Measurements from ENCODE around the gene SAGE1. TPM values are rescaled to one million over a fixed set of nuclear protein-coding genes. Genes with fewer than 3 reads are reported as not detected.
A peak's percentile ranks its signal among the peaks of the same experiment; 100 is the strongest.
"Not testable (repeated sequence)": the region's sequence is repeated elsewhere in the genome, so short reads cannot be mapped to it uniquely, and the experiment has no call there.

SAGE1 gene, protein sequence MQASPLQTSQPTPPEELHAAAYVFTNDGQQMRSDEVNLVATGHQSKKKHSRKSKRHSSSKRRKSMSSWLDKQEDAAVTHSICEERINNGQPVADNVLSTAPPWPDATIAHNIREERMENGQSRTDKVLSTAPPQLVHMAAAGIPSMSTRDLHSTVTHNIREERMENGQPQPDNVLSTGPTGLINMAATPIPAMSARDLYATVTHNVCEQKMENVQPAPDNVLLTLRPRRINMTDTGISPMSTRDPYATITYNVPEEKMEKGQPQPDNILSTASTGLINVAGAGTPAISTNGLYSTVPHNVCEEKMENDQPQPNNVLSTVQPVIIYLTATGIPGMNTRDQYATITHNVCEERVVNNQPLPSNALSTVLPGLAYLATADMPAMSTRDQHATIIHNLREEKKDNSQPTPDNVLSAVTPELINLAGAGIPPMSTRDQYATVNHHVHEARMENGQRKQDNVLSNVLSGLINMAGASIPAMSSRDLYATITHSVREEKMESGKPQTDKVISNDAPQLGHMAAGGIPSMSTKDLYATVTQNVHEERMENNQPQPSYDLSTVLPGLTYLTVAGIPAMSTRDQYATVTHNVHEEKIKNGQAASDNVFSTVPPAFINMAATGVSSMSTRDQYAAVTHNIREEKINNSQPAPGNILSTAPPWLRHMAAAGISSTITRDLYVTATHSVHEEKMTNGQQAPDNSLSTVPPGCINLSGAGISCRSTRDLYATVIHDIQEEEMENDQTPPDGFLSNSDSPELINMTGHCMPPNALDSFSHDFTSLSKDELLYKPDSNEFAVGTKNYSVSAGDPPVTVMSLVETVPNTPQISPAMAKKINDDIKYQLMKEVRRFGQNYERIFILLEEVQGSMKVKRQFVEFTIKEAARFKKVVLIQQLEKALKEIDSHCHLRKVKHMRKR
- not detected for total RNA-seq (ENCODE audit: unreplicated experiment)
- long read RNA-seq = 0 reads

DNA sequence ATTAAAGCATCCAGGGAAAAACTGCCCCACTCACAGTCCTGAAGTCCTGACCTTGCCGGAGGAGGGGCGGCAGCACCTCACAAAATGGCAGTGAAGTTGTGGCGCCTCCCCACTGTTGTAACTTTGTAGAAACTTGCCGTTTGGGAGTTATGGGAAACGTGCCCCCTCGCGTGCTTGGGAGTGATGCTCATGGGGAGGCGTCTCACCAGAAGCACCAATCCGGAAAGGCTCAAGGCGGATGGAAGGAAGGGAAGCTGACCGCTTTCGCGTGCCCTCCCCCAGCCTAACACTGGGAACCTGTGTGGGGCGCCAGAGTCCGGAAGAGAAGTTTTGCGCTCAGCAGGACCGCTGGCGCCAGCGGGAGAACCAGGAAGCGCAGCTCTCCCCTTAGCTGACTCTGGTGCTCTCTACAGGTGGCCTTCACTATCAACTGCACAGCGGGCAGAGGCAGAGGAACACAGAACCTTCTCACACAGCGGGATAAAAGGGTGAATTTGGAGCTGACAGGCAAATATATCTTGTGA, at the start of gene SAGE1, which contains the start of gene CT45A10:
Gene SAGE1 (plus strand): TSS at position 423 of the 524 bp plus-strand sequence. CDS start 2,527 bp downstream, outside the sequence.
Gene CT45A10 (minus strand): TSS at position 151 of the 524 bp plus-strand sequence. CDS start 8,100 bp downstream, outside the sequence.
- Mint-ChIP-seq H3K36me3 (ENCODE audit: unreplicated experiment) (no peaks in the 10 kb centered on the region), H3K27me3 (ENCODE audit: unreplicated experiment) (peaks cover 1% of the 10 kb centered on the region), H3K4me1 (ENCODE audit: low read depth, unreplicated experiment) (no peaks in the 10 kb centered on the region), H3K4me3 (ENCODE audit: unreplicated experiment) (no peak within 1 kb of the TSS), H3K9me3 (ENCODE audit: unreplicated experiment) (no peaks in the 10 kb centered on the region), H3K27ac (ENCODE audit: unreplicated experiment) (no peak within 1 kb of the TSS)
- TF ChIP-seq, protein P1, sequence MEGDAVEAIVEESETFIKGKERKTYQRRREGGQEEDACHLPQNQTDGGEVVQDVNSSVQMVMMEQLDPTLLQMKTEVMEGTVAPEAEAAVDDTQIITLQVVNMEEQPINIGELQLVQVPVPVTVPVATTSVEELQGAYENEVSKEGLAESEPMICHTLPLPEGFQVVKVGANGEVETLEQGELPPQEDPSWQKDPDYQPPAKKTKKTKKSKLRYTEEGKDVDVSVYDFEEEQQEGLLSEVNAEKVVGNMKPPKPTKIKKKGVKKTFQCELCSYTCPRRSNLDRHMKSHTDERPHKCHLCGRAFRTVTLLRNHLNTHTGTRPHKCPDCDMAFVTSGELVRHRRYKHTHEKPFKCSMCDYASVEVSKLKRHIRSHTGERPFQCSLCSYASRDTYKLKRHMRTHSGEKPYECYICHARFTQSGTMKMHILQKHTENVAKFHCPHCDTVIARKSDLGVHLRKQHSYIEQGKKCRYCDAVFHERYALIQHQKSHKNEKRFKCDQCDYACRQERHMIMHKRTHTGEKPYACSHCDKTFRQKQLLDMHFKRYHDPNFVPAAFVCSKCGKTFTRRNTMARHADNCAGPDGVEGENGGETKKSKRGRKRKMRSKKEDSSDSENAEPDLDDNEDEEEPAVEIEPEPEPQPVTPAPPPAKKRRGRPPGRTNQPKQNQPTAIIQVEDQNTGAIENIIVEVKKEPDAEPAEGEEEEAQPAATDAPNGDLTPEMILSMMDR (IDR thresholded peaks at IDR 0.05; ENCODE audit: partially characterized antibody, unreplicated experiment) = no peak
- DNase-seq = no peak

DNA sequence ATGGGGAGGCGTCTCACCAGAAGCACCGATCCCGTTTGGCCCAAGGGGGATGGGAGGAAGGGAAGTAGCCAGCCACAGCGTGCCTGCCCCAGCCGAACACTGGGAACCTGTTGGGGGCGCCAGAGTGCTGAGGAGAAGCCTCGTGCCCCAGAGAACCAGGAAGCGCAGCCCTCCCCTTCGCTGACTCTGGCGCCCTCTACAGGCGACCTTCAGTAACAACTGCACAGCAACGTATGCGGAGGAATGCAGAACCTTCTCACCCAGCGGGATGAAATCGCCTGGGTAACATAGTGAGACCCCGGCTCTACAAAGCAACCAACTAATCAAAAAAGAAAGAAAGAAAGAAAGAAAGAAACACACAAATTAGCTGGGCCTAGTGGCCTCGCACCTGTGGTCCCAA, 39.1 kb upstream of the SAGE1 start, which contains the start of gene CT45A8:
Gene CT45A8 (minus strand): TSS at position 101 of the 400 bp plus-strand sequence. CDS start 3,755 bp downstream, outside the sequence.
- DNase-seq; H3K9me3 Mint-ChIP-seq (ENCODE audit: unreplicated experiment); H3K27ac Mint-ChIP-seq (ENCODE audit: unreplicated experiment); H3K36me3 Mint-ChIP-seq (ENCODE audit: unreplicated experiment); H3K4me3 Mint-ChIP-seq (ENCODE audit: unreplicated experiment); H3K27me3 Mint-ChIP-seq (ENCODE audit: unreplicated experiment); H3K4me1 Mint-ChIP-seq (ENCODE audit: low read depth, unreplicated experiment): not testable (repeated sequence)

DNA sequence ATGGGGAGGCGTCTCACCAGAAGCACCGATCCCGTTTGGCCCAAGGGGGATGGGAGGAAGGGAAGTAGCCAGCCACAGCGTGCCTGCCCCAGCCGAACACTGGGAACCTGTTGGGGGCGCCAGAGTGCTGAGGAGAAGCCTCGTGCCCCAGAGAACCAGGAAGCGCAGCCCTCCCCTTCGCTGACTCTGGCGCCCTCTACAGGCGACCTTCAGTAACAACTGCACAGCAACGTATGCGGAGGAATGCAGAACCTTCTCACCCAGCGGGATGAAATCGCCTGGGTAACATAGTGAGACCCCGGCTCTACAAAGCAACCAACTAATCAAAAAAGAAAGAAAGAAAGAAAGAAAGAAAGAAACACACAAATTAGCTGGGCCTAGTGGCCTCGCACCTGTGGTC, 21.8 kb upstream of the SAGE1 start, which contains the start of gene CT45A9:
Gene CT45A9 (minus strand): TSS at position 101 of the 400 bp plus-strand sequence. CDS start 3,751 bp downstream, outside the sequence.
- not testable (repeated sequence) for H3K4me3 Mint-ChIP-seq (ENCODE audit: unreplicated experiment); DNase-seq; H3K27ac Mint-ChIP-seq (ENCODE audit: unreplicated experiment); H3K27me3 Mint-ChIP-seq (ENCODE audit: unreplicated experiment); H3K4me1 Mint-ChIP-seq (ENCODE audit: low read depth, unreplicated experiment); H3K9me3 Mint-ChIP-seq (ENCODE audit: unreplicated experiment); H3K36me3 Mint-ChIP-seq (ENCODE audit: unreplicated experiment)

DNA sequence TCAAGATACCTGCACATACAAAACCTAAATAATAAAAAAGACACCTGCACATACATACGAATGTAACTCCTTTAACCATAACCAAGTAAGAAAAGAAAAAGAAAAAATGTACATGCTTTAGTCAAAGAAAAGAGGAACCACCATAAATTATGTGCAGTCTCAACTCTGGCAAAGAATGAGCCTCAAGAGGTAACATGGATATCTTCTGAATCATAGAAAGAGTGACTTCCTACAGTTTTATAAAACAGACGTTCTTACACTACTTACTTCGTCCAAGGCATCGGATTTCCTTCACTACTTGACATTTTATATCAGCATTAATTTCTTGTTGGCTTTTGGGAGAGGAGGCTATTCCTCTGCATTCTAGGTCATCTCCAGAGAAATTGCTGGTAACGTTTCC, 10.8 kb upstream of the SAGE1 start:
- not testable (repeated sequence) for H3K27ac Mint-ChIP-seq (ENCODE audit: unreplicated experiment); DNase-seq; H3K4me1 Mint-ChIP-seq (ENCODE audit: low read depth, unreplicated experiment); H3K4me3 Mint-ChIP-seq (ENCODE audit: unreplicated experiment); H3K27me3 Mint-ChIP-seq (ENCODE audit: unreplicated experiment); H3K36me3 Mint-ChIP-seq (ENCODE audit: unreplicated experiment); H3K9me3 Mint-ChIP-seq (ENCODE audit: unreplicated experiment)

DNA sequence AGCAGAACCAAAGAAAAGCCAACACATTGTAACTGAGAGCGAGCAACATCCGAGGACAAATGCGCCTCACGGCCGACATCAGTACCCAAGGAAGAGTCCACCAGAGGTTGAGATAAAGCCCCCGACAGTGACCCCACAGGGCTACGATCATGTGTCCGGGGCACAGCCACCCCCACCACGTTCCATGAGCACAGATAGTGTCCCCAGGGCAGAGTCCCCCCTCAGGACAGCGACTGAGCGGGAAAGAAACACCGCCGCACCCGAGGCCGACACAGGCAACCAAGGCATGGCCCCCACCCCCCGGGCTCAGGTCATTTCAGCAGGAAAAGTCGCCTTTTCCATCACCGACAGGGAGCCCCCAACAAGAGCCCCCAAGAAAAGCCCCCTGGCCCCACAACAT, 5.3 kb upstream of the SAGE1 start:
- DNase-seq; H3K27me3 Mint-ChIP-seq (ENCODE audit: unreplicated experiment); H3K4me1 Mint-ChIP-seq (ENCODE audit: low read depth, unreplicated experiment); H3K27ac Mint-ChIP-seq (ENCODE audit: unreplicated experiment); H3K4me3 Mint-ChIP-seq (ENCODE audit: unreplicated experiment); H3K9me3 Mint-ChIP-seq (ENCODE audit: unreplicated experiment); H3K36me3 Mint-ChIP-seq (ENCODE audit: unreplicated experiment): not testable (repeated sequence)

DNA sequence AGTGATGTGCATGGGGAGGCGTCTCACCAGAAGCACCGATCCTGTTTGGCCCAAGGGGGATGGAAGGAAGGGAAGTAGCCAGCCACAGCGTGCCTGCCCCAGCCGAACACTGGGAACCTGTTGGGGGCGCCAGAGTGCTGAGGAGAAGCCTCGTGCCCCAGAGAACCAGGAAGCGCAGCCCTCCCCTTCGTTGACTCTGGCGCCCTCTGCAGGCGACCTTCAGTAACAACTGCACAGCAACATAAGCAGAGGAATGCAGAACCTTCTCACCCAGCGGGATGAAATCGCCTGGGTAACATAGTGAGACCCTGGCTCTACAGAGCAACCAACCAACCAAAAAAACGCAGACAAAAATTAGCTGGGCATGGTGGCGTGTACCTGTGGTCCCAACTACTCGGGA, 4.5 kb upstream of the SAGE1 start:
- H3K4me1 Mint-ChIP-seq (ENCODE audit: low read depth, unreplicated experiment); H3K9me3 Mint-ChIP-seq (ENCODE audit: unreplicated experiment); H3K4me3 Mint-ChIP-seq (ENCODE audit: unreplicated experiment); H3K27me3 Mint-ChIP-seq (ENCODE audit: unreplicated experiment); H3K36me3 Mint-ChIP-seq (ENCODE audit: unreplicated experiment); H3K27ac Mint-ChIP-seq (ENCODE audit: unreplicated experiment): not testable (repeated sequence)
- peak; percentile 15 for DNase-seq

DNA sequence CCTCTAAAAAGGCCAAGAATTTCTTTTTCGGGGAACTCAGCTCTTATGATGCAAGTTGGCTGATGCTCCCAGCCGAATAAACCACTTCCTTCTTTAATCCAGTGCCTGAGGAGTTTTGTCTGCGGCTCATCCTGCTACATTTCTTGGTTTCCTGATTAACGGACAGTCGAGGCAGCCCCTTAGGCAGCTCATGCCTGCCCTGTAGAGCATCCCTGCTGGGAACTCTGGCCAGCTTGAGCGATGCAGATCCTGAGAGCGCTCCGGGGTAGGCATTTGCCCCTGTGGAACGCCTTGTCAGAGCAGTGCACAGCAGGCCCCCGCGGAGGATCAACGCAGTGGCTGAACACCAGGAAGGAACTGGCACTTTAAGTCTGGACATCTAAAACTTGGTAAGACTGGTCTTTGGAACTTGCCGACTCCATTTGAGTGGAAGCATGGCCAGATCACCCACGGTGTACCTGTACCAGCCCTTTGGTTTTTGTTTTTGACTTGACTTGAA, 3.4 kb upstream of the SAGE1 start:
- H3K27me3 Mint-ChIP-seq (ENCODE audit: unreplicated experiment) = peaks cover 1% of the 10 kb centered on the region
- no peak for DNase-seq
- no peaks in the 10 kb centered on the region for H3K4me1 Mint-ChIP-seq (ENCODE audit: low read depth, unreplicated experiment)
- TF ChIP-seq, protein P1 (IDR thresholded peaks at IDR 0.05; ENCODE audit: partially characterized antibody, unreplicated experiment) = no peak
- no peaks in the 10 kb centered on the region for H3K36me3 Mint-ChIP-seq (ENCODE audit: unreplicated experiment)
- no peaks in the 10 kb centered on the region for H3K9me3 Mint-ChIP-seq (ENCODE audit: unreplicated experiment)
- no peak overlapping the region for H3K27ac Mint-ChIP-seq (ENCODE audit: unreplicated experiment)
- no peak overlapping the region for H3K4me3 Mint-ChIP-seq (ENCODE audit: unreplicated experiment)
